ENCODE data around the gene CYP4F22. TPM values are rescaled to one million over a fixed set of nuclear protein-coding genes. Genes with fewer than 3 reads are reported as not detected.

CYP4F22 gene
- polyA plus RNA-seq (2012; ENCODE audit: insufficient read length, low read depth) = 1.7 TPM

- TF ChIP-seq SIN3A (IDR thresholded peaks at IDR 0.05; ENCODE audit: borderline replicate concordance, insufficient read depth, low read length) (no peak), TAF1 (IDR thresholded peaks at IDR 0.05; ENCODE audit: borderline replicate concordance, insufficient read depth, low read length) (no peak), REST (IDR thresholded peaks at IDR 0.05; ENCODE audit: insufficient read depth in 1 of 2, low read depth in 2 of 2, low read length in 2 of 2) (no peak), POLR2AphosphoS5 (IDR thresholded peaks at IDR 0.05; ENCODE audit: low read depth, low read length) (no peak), FOXP2 (optimal IDR thresholded peaks at IDR 0.05; ENCODE audit: borderline replicate concordance, extremely low read depth, extremely low read length, insufficient read depth) (no peak)
Observed at GRCh38 chr19:15508035-15508710, at the start of gene CYP4F22. Gene CYP4F22 (plus strand): TSS chr19:15508525. CDS start chr19:15525337, 16,812 bp downstream.

GRCh38 chr19:15461694-15462093 lies 46.6 kb upstream of the CYP4F22 start:
- TF ChIP-seq FOXP2 (optimal IDR thresholded peaks at IDR 0.05; ENCODE audit: borderline replicate concordance, extremely low read depth, extremely low read length, insufficient read depth) (no peak), SIN3A (IDR thresholded peaks at IDR 0.05; ENCODE audit: borderline replicate concordance, insufficient read depth, low read length) (no peak), TAF1 (IDR thresholded peaks at IDR 0.05; ENCODE audit: borderline replicate concordance, insufficient read depth, low read length) (no peak), REST (IDR thresholded peaks at IDR 0.05; ENCODE audit: insufficient read depth in 1 of 2, low read depth in 2 of 2, low read length in 2 of 2) (no peak), POLR2AphosphoS5 (IDR thresholded peaks at IDR 0.05; ENCODE audit: low read depth, low read length) (no peak)

GRCh38 chr19:15463861-15464371 lies 44.4 kb upstream of the CYP4F22 start:
- TF ChIP-seq REST (IDR thresholded peaks at IDR 0.05; ENCODE audit: insufficient read depth in 1 of 2, low read depth in 2 of 2, low read length in 2 of 2) (no peak), POLR2AphosphoS5 (IDR thresholded peaks at IDR 0.05; ENCODE audit: low read depth, low read length) (no peak), TAF1 (IDR thresholded peaks at IDR 0.05; ENCODE audit: borderline replicate concordance, insufficient read depth, low read length) (no peak), SIN3A (IDR thresholded peaks at IDR 0.05; ENCODE audit: borderline replicate concordance, insufficient read depth, low read length) (no peak), FOXP2 (optimal IDR thresholded peaks at IDR 0.05; ENCODE audit: borderline replicate concordance, extremely low read depth, extremely low read length, insufficient read depth) (no peak)

GRCh38 chr19:15464394-15465385 lies 43.6 kb upstream of the CYP4F22 start, which contains the start of gene RASAL3:
Gene RASAL3 (minus strand): TSS chr19:15464544. CDS start chr19:15464358, 186 bp downstream.
- TF ChIP-seq POLR2AphosphoS5 (IDR thresholded peaks at IDR 0.05; ENCODE audit: low read depth, low read length) = no peak
- TF ChIP-seq FOXP2 (optimal IDR thresholded peaks at IDR 0.05; ENCODE audit: borderline replicate concordance, extremely low read depth, extremely low read length, insufficient read depth) = no peak
- no peak for TF ChIP-seq SIN3A (IDR thresholded peaks at IDR 0.05; ENCODE audit: borderline replicate concordance, insufficient read depth, low read length)
- TF ChIP-seq TAF1 (IDR thresholded peaks at IDR 0.05; ENCODE audit: borderline replicate concordance, insufficient read depth, low read length) = no peak
- TF ChIP-seq REST (IDR thresholded peaks at IDR 0.05; ENCODE audit: insufficient read depth in 1 of 2, low read depth in 2 of 2, low read length in 2 of 2) = no peak

Data from PFSK-1 (cell line).